Stomach (tissue), 9 donors: ENCODE results near the gene LAMB1. TPM values are rescaled to one million over a fixed set of nuclear protein-coding genes. Genes with fewer than 3 reads are reported as not detected.

Source experiments
- DNase-seq, 2 donors: peaks; one replicate each; pipeline versions ENCODE4 v3.0.0 to v3.0.0-alpha.2; 2013 to 2019
- H3K27ac ChIP-seq, 5 donors: fragments of 200-600 bp in 4 of 5; sonication (generic) in 4 of 5; one replicate each; pipeline ENCODE4 v1.5.1; 2013 to 2019; ENCODE audit warnings: mild to moderate bottlenecking in 1 of 5, moderate library complexity in 1 of 5
- H3K27me3 ChIP-seq, 3 donors: fragments of 200-600 bp; sonication (generic); one replicate each; pipeline ENCODE4 v1.5.1; 2017 to 2019; ENCODE audit warnings: mixed run types in 1 of 3
- H3K36me3 ChIP-seq, 4 donors: fragments of 200-600 bp; sonication (generic); 1 replicate in 3 of 4; 2 replicates in 1 of 4; pipeline ENCODE4 v1.5.1; 2016 to 2019
- H3K4me1 ChIP-seq, 4 donors: fragments of 200-600 bp; sonication (generic); one replicate each; pipeline ENCODE4 v1.5.1; 2016 to 2019
- H3K4me3 ChIP-seq, 4 donors: fragments of 200-600 bp; sonication (generic) in 3 of 4; one replicate each; pipeline ENCODE4 v1.5.1; 2016 to 2019; ENCODE audit warnings: mild to moderate bottlenecking in 1 of 4
- H3K9me3 ChIP-seq, 4 donors: fragments of 200-600 bp; sonication (generic); one replicate each; pipeline ENCODE4 v1.5.1; 2016 to 2019
- EP300 ChIP-seq: sonication (generic); formaldehyde crosslinking; IDR thresholded peaks from one replicate; pipeline ENCODE4 v1.6.1; 2017; ENCODE audit warnings: antibody characterized with exemption
- POLR2A ChIP-seq, 4 donors: fragments of 450-650 bp; IDR thresholded peaks; one replicate each; pipeline ENCODE4 v1.6.1; 2016; ENCODE audit warnings: antibody characterized with exemption in 4 of 4, control low read depth in 2 of 4, mild to moderate bottlenecking in 1 of 4, moderate library complexity in 1 of 4
- POLR2AphosphoS5 ChIP-seq, 3 donors: sonication (generic); formaldehyde crosslinking; IDR thresholded peaks; one replicate each; pipeline ENCODE4 v1.6.1; 2016; ENCODE audit warnings: antibody characterized with exemption in 3 of 3
- WGBS, 5 donors: extraction: QIAGEN DNeasy Blood & Tissue Kit in 3 of 5; methylation state at CpG; one replicate each; pipeline versions ENCODE4 v1.1.5 to v1.1.7; 2013 to 2018; 5-methylcytosine and 5-hydroxymethylcytosine counted together
- intact Hi-C: fragments of 100-400 bp; cut with DNase I; formaldehyde crosslinking; loops from one replicate; pipeline ENCODE4 v1.15.1; 2023; ENCODE audit warnings: low total_unique reads
- polyA plus RNA-seq, 3 donors: library from polyadenylated mRNA; stranded (reverse); fragments of 200-250 nt; gene quantifications; one replicate each; pipeline ENCODE4 v1.2.3, GENCODE V29; 2013
- total RNA-seq, 5 donors: library from RNA; depleted of rRNA; stranded (reverse); fragments of >200 nt; gene quantifications; one replicate each; pipeline versions ENCODE4 v1.1.0 to v1.2.3, GENCODE V29; 2014 to 2016
- TF ChIP-seq, protein P1 (sequence below), 7 experiments: fragments of 450-650 bp in 4 of 7; fragments of 200-600 bp in 3 of 7; sonication (generic) in 3 of 7; IDR thresholded peaks; one replicate each; pipeline ENCODE4 v1.5.1; 2016 to 2019; ENCODE audit warnings: antibody characterized with exemption in 7 of 7, control low read depth in 2 of 7, mild to moderate bottlenecking in 1 of 7
- donor health status: healthy with polysubstance abuse.
- donor health status: Bipolar disorder and iron deficiency.
- donor health status: healthy.

Gene LAMB1
- total and polyA plus RNA-seq, 8 donors, result 50.0 to 399 (median 111) TPM

DNA sequence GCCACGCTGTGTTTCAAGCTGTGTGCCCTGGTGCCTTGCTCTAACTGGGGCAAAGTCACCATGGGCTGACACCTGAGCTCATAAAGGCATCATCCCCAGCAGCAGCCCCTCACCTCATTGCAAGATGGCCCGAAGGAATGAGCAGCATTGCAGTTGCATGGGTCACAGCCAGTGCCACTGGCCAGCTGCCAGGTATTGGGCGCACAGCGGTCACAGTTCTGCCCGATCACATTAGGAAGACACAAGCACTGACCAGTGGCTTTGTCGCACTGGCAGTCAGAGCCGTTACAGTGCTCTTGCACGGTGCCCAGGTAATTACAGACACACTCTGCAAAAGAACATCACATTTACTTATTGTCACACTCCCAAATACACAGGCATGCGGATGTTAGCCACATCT lies 51.1 kb downstream of the LAMB1 start:
- DNase-seq, result no peak
- no peaks in the 10 kb centered on the region for H3K27me3 ChIP-seq
- H3K27ac ChIP-seq, result peak overlapping the region in 2 of 5 donors; percentile 39 to 56
- no peak overlapping the region for H3K4me3 ChIP-seq
- 78 to 90% (median 88%) methylated on average over 6 to 9 of the region's 9 CpGs for WGBS, 5 donors
- H3K36me3 ChIP-seq, result peaks cover 14 to 72% (median 53%) of the 10 kb centered on the region in 4 donors
- TF ChIP-seq POLR2AphosphoS5 (IDR thresholded peaks at IDR 0.05) (no peak), POLR2A (IDR thresholded peaks at IDR 0.05) (no peak), EP300 (no peak)
- TF ChIP-seq, protein P1, sequence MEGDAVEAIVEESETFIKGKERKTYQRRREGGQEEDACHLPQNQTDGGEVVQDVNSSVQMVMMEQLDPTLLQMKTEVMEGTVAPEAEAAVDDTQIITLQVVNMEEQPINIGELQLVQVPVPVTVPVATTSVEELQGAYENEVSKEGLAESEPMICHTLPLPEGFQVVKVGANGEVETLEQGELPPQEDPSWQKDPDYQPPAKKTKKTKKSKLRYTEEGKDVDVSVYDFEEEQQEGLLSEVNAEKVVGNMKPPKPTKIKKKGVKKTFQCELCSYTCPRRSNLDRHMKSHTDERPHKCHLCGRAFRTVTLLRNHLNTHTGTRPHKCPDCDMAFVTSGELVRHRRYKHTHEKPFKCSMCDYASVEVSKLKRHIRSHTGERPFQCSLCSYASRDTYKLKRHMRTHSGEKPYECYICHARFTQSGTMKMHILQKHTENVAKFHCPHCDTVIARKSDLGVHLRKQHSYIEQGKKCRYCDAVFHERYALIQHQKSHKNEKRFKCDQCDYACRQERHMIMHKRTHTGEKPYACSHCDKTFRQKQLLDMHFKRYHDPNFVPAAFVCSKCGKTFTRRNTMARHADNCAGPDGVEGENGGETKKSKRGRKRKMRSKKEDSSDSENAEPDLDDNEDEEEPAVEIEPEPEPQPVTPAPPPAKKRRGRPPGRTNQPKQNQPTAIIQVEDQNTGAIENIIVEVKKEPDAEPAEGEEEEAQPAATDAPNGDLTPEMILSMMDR (IDR thresholded peaks at IDR 0.05), result no peak
- H3K9me3 ChIP-seq, result no peaks in the 10 kb centered on the region
- intact Hi-C loops, result no loop called here
- H3K4me1 ChIP-seq, result peaks cover 20 to 58% (median 45%) of the 10 kb centered on the region in 4 donors

DNA sequence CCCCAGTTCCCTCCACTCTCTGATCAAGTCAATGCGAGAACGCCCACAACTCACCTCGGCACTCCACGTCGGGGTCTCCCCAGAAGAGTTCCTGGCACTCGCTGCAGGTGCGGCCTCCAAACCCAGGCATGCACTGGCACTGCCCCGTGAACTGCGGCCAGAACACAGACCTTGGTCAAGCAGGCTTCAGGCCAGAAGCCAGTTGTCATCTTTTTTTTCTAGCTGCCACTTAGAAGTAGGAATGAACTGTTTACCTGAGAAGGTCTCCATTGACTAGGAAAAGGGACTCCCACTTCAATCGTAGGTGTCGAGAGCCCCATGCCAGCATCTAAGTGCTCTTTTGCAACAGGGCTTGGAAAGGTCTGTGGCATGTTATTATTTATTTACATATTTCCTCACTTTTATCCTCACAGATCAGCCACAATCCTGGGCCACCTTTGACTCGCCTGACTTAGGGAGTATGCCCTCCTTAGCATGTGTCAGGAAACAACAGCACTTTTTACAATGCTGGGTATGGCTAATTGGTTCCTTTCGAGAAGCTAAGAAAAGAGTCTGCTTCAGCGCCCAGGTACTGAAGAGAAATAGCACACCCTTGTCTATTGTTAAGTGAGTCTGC lies 51.7 kb downstream of the LAMB1 start:
- no peaks in the 10 kb centered on the region for H3K27me3 ChIP-seq
- TF ChIP-seq, protein P1 (IDR thresholded peaks at IDR 0.05), result no peak
- TF ChIP-seq EP300 (no peak), POLR2A (IDR thresholded peaks at IDR 0.05) (no peak)
- peaks cover 20 to 58% (median 44%) of the 10 kb centered on the region in 4 donors for H3K4me1 ChIP-seq
- H3K36me3 ChIP-seq, result peaks cover 8 to 70% (median 52%) of the 10 kb centered on the region in 4 donors
- 60 to 88% (median 75%) methylated on average over 14 of the region's 14 CpGs for WGBS, 5 donors
- H3K27ac ChIP-seq, result peak overlapping the region in 4 of 5 donors; percentile 8 to 69 (median 48)
- DNase-seq, result peak in 1 of 2 donors; percentile 42
- intact Hi-C loops, result no loop called here
- H3K9me3 ChIP-seq, result no peaks in the 10 kb centered on the region
- no peak overlapping the region for H3K4me3 ChIP-seq

DNA sequence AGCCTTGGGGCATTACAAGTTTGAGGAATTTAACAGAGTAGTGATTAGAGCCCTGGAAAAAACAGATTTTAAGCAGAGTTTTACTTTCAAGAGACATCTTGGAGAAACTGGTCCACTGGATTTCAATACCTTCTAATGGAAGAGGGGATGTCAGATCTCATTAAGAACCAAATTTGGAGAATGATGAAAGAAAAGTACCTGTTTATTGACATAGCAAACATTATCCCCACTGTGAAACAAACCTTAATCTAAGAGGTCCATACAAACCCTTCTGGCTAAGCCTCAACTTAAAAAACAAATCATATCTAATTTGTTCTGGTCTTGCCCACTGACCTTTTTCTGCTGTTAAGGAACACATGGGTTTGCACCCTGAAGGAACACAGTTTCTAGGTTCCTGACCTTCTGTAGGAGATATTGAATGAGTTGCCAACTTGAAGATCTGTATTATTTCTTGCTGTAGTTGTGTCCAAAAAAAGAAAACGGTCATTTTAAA lies 53.5 kb downstream of the LAMB1 start:
- Histone ChIP-seq H3K27me3 (no peaks in the 10 kb centered on the region), H3K27ac (peak overlapping the region; percentile 13 to 69 (median 65)), H3K4me1 (peaks cover 23 to 64% (median 49%) of the 10 kb centered on the region in 4 donors), H3K36me3 (peaks cover 8 to 62% (median 49%) of the 10 kb centered on the region in 4 donors), H3K4me3 (no peak overlapping the region), H3K9me3 (no peaks in the 10 kb centered on the region)
- 25 to 47% (median 28%) methylated on average over 1 of the region's 1 CpG for WGBS, 5 donors
- intact Hi-C loops, result no loop called here
- TF ChIP-seq POLR2A (IDR thresholded peaks at IDR 0.05), result no peak
- no peak for TF ChIP-seq POLR2AphosphoS5 (IDR thresholded peaks at IDR 0.05)
- TF ChIP-seq, protein P1 (IDR thresholded peaks at IDR 0.05), result no peak
- TF ChIP-seq EP300, result no peak
- DNase-seq, result no peak

DNA sequence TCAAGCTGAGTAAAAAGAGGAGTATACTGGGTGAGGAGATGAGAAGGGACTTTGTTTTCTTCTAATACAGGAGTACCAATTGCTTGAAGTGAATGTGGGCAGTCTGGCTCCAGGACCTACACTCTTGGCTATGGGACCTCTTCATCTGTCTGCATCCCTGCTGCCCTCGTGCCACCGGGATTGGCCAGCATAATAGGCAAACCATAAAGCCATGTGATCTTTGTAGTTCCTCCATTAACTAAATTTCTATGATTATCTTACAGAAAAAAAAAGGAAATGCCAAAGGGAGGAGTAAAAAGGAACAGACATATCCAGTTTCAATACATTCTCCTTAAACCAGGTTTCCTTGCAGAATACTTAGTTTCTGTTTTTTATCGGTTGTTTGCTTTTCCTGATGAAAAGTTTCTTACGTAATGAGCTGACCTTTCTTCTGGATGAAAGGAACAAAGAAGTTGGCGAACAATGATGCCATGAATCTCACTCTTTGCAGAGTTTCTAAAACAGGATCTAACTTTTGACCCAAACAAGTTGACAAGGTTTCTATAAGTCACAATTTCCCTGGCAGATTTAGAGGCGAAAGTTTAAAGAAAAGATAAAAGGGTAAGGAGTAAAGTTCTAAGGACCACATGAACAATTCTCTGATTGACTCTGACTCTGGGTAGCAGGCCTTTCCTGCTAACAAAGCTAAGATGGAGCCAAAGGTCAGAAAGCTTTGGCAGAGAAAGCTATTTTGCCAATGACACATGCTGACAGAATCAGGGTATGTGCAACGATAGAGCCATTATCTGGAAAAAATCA lies 54.1 kb downstream of the LAMB1 start:
- Histone ChIP-seq H3K4me3 (no peak overlapping the region), H3K4me1 (peaks cover 23 to 61% (median 49%) of the 10 kb centered on the region in 4 donors), H3K9me3 (no peaks in the 10 kb centered on the region), H3K27ac (peak overlapping the region; percentile 13 to 81 (median 65)), H3K36me3 (peaks cover 8 to 62% (median 49%) of the 10 kb centered on the region in 4 donors), H3K27me3 (no peaks in the 10 kb centered on the region)
- 29 to 56% (median 41%) methylated on average over 7 of the region's 7 CpGs for WGBS, 5 donors
- TF ChIP-seq POLR2AphosphoS5 (IDR thresholded peaks at IDR 0.05) (peak in 1 of 3 donors; percentile 53), EP300 (no peak)
- TF ChIP-seq, protein P1 (IDR thresholded peaks at IDR 0.05), result no peak
- intact Hi-C loops, result no loop called here
- no peak for DNase-seq
